ENCODE measurements around the gene SRRM1. TPM values are rescaled to one million over a fixed set of nuclear protein-coding genes. Genes with fewer than 3 reads are reported as not detected.

The SRRM1 gene
- total RNA-seq, 1 donor: 74.3 TPM

DNA sequence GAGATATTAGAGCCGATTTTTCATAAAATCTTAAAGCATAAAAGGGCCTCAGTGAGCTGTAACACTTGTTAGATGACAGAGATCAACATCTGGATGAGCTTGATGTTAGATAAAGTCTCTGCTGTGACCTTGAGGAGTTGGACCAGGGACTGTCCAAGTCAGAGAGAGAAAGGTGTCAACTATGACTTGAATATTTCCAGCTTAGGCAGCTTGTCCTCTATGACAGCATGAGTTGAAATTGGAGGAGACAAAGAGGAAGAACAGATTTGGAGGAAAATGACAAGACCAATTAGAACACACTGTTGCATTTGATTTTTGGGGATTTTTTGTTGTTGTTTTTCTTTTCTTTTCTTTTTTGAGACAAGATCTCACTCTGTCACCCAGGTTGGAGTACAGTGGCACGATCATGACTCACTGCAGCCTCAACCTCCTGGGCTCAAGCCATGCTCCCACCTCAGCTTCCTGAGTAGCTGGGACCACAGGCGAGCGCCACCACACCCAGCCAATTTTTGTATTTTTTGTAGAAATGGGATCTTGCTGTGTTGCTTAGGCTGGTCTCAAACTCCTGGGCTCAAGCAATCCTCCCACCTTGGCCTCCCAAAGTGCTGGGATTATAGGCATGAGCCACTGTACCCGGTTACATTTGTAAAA is 66.8 kb downstream of the SRRM1 start:
- no peak for DNase-seq (ENCODE audit: low read depth)
- no peak overlapping the region for H3K4me3 ChIP-seq (ENCODE audit: low read depth, low read length)
- TF ChIP-seq, protein P1, sequence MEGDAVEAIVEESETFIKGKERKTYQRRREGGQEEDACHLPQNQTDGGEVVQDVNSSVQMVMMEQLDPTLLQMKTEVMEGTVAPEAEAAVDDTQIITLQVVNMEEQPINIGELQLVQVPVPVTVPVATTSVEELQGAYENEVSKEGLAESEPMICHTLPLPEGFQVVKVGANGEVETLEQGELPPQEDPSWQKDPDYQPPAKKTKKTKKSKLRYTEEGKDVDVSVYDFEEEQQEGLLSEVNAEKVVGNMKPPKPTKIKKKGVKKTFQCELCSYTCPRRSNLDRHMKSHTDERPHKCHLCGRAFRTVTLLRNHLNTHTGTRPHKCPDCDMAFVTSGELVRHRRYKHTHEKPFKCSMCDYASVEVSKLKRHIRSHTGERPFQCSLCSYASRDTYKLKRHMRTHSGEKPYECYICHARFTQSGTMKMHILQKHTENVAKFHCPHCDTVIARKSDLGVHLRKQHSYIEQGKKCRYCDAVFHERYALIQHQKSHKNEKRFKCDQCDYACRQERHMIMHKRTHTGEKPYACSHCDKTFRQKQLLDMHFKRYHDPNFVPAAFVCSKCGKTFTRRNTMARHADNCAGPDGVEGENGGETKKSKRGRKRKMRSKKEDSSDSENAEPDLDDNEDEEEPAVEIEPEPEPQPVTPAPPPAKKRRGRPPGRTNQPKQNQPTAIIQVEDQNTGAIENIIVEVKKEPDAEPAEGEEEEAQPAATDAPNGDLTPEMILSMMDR (IDR thresholded peaks at IDR 0.05; ENCODE audit: insufficient read depth, low read length): no peak

DNA sequence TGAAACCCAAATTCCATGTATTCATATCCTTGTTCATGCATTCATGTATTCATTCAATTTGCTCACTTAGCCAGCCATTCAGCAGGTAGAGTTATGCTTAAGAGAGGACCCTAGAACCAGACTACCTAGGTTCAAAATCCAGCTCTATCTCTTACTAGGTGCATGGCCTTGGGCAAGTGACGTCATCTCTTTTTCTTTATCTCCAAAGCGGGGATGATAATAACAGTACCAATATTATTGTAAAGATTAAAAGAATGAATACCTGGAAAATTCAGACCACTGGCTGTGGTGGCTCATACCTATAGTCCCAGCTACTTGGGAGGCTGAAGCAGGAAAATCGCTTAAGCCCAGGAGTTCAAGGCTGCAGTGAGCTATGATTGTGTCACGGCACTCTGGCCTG is 68.2 kb downstream of the SRRM1 start:
- H3K4me3 ChIP-seq (ENCODE audit: low read depth, low read length): no peak overlapping the region
- TF ChIP-seq, protein P1 (IDR thresholded peaks at IDR 0.05; ENCODE audit: insufficient read depth, low read length): no peak
- no peak for DNase-seq (ENCODE audit: low read depth)

DNA sequence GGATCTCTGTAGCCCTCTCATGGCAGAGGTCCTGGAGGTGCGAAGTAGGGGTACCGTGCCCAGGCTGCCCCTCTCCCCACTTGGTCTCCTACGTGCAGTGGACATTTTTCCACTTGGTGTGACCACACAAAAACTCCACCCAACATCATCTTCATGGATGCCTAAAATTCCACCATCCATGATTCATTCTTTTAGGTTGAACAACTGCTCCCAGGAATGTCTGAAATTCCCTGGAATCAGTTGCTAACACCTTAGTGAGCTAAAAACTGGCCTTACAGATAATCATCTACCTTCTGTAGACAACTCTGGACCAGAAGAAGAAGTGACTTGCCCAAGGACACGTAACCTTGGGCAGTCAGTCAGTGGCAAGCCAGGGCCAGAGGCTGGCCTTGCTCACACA is 70.1 kb downstream of the SRRM1 start:
- TF ChIP-seq, protein P1 (IDR thresholded peaks at IDR 0.05; ENCODE audit: insufficient read depth, low read length): no peak
- H3K4me3 ChIP-seq (ENCODE audit: low read depth, low read length): no peak overlapping the region
- DNase-seq (ENCODE audit: low read depth): peak; percentile 65

DNA sequence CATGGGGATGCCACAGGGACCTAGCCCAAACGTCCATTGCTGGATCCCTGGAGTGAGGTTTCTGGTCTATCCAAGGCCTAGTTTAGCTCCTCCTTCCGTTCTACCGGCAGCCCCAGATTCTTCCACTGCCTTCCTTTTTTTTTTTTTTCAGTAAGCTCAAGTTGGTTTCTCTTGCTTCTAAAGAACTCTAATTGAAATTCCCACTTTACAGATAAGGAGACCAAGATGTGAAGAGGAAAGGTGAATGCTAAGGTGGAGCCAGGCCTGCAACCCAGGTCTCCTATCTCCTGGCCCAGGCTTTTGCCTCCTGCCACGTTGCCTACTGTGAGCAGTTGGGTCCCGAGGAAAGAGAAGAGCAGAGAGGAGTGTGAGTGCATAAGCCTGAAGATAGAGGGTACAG is 70.6 kb downstream of the SRRM1 start:
- H3K4me3 ChIP-seq (ENCODE audit: low read depth, low read length): no peak overlapping the region
- no peak for DNase-seq (ENCODE audit: low read depth)
- TF ChIP-seq, protein P1 (IDR thresholded peaks at IDR 0.05; ENCODE audit: insufficient read depth, low read length): no peak

DNA sequence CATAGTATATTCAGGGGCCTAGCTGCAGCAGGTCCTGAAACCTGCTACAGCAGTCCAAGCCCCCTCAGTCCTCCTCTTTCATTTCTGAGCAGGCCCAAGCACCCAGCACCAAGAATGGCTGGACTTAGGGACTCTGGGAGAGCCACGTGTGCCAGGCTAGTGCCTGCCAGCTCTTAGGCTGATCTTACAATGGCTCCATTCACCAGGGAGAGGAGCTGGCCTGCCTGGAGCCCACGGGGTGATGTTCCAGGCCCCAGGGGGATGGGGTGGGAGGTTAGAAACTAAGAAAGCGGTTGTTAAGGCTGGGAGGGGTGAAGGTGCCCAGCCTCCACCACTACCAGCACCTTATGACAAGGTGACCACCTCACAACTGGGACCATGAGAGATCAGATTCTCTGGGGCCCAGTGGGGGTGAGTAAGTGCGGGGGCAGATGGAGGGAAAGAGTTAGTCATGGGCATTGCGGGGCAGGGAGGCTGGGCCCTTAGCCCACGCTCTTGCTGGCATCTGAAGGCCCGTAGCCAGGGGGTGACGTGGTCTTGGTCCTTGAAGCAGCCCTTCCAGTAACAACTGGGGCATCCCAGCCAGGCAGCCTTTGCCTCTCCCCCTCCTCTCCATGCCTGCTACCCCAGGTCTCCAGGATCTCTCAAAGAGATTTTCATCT is 71.9 kb downstream of the SRRM1 start:
- H3K4me3 ChIP-seq (ENCODE audit: low read depth, low read length): no peak overlapping the region
- TF ChIP-seq, protein P1 (IDR thresholded peaks at IDR 0.05; ENCODE audit: insufficient read depth, low read length): no peak
- DNase-seq (ENCODE audit: low read depth): peak; percentile 63

DNA sequence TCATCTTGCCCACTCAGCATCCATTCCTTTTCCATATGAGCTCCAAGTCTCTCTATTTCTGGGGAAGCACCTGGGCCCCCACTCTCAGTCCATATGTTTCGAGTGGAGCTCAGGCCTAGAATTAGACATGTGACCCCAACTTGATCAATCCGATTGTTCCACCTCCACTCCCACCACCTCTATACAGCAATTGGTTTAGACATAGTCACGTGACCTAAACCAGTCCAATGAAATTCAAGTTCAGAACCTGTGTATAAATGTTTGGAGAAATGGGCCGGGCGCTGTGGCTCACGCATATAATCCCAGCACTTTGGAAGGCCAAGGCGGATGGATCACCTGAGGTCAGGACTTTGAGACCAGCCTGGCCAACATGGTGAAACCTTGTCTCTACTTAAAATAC is 72.6 kb downstream of the SRRM1 start:
- DNase-seq (ENCODE audit: low read depth): no peak
- no peak overlapping the region for H3K4me3 ChIP-seq (ENCODE audit: low read depth, low read length)
- TF ChIP-seq, protein P1 (IDR thresholded peaks at IDR 0.05; ENCODE audit: insufficient read depth, low read length): no peak
